ENCODE results near the gene PALS2.

The PALS2 gene

GRCh38 chr7:24595671-24596418 lies 22.6 kb downstream of the PALS2 start:
- DNase-seq: no peak

- no peak for DNase-seq
Observed at GRCh38 chr7:24597014-24597413, 23.8 kb downstream of the PALS2 start.

GRCh38 chr7:24601600-24601999 lies 28.3 kb downstream of the PALS2 start:
- DNase-seq: no peak

GRCh38 chr7:24602860-24603456 lies 29.7 kb downstream of the PALS2 start:
- no peak for DNase-seq

- no peak for DNase-seq
Observed at GRCh38 chr7:24604630-24605029, 31.4 kb downstream of the PALS2 start.

- DNase-seq: no peak
Observed at GRCh38 chr7:24608504-24608903, 35.3 kb downstream of the PALS2 start.

- DNase-seq: no peak
Observed at GRCh38 chr7:24609059-24609458, 35.8 kb downstream of the PALS2 start.

GRCh38 chr7:24609570-24609969 lies 36.3 kb downstream of the PALS2 start:
- no peak for DNase-seq

GRCh38 chr7:24611130-24611529 lies 37.9 kb downstream of the PALS2 start:
- no peak for DNase-seq

- no peak for DNase-seq
Observed at GRCh38 chr7:24617957-24618616, 44.8 kb downstream of the PALS2 start.

GRCh38 chr7:24619978-24620377 lies 46.7 kb downstream of the PALS2 start:
- no peak for DNase-seq

- no peak for DNase-seq
Observed at GRCh38 chr7:24622646-24623182, 49.5 kb downstream of the PALS2 start.

Measured in eye (tissue), 1 donor.